K562 (cell line): ENCODE results near the gene MRO. TPM values are rescaled to one million over a fixed set of nuclear protein-coding genes. Genes with fewer than 3 reads are reported as not detected.

Experiments used
- L3MBTL2 ChIP-seq: fragments of 450-650 bp; IDR thresholded peaks from 2 replicates; pipeline ENCODE4 v1.6.1; 2016; ENCODE audit warnings: mild to moderate bottlenecking, moderate library complexity
- polyA plus RNA-seq, 8 experiments: library from polyadenylated mRNA; depleted of rRNA in 4 of 8; stranded (reverse) in 5 of 8; unstranded in 3 of 8; fragments of >200 nt; fragmentation: Nextera tagmentation in 2 of 8; fragmentation: Illumina TruSeq in 1 of 8; extraction: Ambion mirVana in 2 of 8; extraction: Trizol in 1 of 8; gene quantifications; 2 replicates each; pipeline versions ENCODE4 v1.2.1 to v1.2.3, GENCODE V29; 2011 to 2014; ENCODE audit warnings: inconsistent platforms in 1 of 8, missing spikeins in 1 of 8
- total RNA-seq, 7 experiments: library from RNA; depleted of rRNA in 6 of 7; stranded (reverse); fragments of >200 nt in 6 of 7; fragmentation: Illumina TruSeq in 2 of 7; extraction: Trizol in 2 of 7; gene quantifications; 2 replicates each; pipeline versions ENCODE4 v1.2.1 to v1.2.3, GENCODE V29; 2011 to 2021; ENCODE audit warnings: low replicate concordance in 1 of 7
- TF ChIP-seq, protein P1 (sequence below): fragments of 450-650 bp; IDR thresholded peaks from 2 replicates; pipeline ENCODE4 v1.6.1; 2016; ENCODE audit warnings: mild to moderate bottlenecking, moderate library complexity
- TF ChIP-seq, protein P2 (sequence below): sonication (generic); formaldehyde crosslinking; IDR thresholded peaks from 2 replicates; pipeline ENCODE4 v1.8.0; 2022; ENCODE audit warnings: mild to moderate bottlenecking, missing genetic modification reagents, borderline replicate concordance

Gene MRO
- total and polyA plus RNA-seq, 9 of the 15 experiments (the other 6 are each of a cell fraction or from before 2014, with no cell fraction given), result 0.06 TPM; not detected in 8

DNA sequence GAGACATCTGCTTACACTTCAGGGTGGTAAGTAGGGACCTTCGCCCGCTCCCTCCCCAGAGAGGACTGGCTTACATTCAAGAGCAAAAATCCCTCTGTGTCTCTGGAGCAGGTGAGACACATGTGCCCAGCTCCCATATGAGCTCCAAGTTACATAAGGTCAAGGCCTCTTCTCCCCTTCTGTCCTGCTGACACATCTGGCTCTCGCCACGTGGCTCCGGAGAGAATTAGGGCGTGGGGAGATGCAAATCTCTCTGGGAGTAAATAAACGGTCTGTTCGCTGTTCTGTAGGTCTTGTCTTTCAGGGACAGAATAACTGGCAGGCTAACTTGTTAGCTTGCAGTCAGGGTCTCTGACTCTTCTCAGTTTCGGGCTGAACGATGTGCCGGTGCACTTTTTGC lies 16.2 kb downstream of the MRO start (continued):
- TF ChIP-seq, protein P1, sequence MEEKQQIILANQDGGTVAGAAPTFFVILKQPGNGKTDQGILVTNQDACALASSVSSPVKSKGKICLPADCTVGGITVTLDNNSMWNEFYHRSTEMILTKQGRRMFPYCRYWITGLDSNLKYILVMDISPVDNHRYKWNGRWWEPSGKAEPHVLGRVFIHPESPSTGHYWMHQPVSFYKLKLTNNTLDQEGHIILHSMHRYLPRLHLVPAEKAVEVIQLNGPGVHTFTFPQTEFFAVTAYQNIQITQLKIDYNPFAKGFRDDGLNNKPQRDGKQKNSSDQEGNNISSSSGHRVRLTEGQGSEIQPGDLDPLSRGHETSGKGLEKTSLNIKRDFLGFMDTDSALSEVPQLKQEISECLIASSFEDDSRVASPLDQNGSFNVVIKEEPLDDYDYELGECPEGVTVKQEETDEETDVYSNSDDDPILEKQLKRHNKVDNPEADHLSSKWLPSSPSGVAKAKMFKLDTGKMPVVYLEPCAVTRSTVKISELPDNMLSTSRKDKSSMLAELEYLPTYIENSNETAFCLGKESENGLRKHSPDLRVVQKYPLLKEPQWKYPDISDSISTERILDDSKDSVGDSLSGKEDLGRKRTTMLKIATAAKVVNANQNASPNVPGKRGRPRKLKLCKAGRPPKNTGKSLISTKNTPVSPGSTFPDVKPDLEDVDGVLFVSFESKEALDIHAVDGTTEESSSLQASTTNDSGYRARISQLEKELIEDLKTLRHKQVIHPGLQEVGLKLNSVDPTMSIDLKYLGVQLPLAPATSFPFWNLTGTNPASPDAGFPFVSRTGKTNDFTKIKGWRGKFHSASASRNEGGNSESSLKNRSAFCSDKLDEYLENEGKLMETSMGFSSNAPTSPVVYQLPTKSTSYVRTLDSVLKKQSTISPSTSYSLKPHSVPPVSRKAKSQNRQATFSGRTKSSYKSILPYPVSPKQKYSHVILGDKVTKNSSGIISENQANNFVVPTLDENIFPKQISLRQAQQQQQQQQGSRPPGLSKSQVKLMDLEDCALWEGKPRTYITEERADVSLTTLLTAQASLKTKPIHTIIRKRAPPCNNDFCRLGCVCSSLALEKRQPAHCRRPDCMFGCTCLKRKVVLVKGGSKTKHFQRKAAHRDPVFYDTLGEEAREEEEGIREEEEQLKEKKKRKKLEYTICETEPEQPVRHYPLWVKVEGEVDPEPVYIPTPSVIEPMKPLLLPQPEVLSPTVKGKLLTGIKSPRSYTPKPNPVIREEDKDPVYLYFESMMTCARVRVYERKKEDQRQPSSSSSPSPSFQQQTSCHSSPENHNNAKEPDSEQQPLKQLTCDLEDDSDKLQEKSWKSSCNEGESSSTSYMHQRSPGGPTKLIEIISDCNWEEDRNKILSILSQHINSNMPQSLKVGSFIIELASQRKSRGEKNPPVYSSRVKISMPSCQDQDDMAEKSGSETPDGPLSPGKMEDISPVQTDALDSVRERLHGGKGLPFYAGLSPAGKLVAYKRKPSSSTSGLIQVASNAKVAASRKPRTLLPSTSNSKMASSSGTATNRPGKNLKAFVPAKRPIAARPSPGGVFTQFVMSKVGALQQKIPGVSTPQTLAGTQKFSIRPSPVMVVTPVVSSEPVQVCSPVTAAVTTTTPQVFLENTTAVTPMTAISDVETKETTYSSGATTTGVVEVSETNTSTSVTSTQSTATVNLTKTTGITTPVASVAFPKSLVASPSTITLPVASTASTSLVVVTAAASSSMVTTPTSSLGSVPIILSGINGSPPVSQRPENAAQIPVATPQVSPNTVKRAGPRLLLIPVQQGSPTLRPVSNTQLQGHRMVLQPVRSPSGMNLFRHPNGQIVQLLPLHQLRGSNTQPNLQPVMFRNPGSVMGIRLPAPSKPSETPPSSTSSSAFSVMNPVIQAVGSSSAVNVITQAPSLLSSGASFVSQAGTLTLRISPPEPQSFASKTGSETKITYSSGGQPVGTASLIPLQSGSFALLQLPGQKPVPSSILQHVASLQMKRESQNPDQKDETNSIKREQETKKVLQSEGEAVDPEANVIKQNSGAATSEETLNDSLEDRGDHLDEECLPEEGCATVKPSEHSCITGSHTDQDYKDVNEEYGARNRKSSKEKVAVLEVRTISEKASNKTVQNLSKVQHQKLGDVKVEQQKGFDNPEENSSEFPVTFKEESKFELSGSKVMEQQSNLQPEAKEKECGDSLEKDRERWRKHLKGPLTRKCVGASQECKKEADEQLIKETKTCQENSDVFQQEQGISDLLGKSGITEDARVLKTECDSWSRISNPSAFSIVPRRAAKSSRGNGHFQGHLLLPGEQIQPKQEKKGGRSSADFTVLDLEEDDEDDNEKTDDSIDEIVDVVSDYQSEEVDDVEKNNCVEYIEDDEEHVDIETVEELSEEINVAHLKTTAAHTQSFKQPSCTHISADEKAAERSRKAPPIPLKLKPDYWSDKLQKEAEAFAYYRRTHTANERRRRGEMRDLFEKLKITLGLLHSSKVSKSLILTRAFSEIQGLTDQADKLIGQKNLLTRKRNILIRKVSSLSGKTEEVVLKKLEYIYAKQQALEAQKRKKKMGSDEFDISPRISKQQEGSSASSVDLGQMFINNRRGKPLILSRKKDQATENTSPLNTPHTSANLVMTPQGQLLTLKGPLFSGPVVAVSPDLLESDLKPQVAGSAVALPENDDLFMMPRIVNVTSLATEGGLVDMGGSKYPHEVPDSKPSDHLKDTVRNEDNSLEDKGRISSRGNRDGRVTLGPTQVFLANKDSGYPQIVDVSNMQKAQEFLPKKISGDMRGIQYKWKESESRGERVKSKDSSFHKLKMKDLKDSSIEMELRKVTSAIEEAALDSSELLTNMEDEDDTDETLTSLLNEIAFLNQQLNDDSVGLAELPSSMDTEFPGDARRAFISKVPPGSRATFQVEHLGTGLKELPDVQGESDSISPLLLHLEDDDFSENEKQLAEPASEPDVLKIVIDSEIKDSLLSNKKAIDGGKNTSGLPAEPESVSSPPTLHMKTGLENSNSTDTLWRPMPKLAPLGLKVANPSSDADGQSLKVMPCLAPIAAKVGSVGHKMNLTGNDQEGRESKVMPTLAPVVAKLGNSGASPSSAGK, result peak; percentile 65; the same call in 1 of the 2 replicates
- peak; percentile 75 for TF ChIP-seq L3MBTL2
- TF ChIP-seq, protein P2, sequence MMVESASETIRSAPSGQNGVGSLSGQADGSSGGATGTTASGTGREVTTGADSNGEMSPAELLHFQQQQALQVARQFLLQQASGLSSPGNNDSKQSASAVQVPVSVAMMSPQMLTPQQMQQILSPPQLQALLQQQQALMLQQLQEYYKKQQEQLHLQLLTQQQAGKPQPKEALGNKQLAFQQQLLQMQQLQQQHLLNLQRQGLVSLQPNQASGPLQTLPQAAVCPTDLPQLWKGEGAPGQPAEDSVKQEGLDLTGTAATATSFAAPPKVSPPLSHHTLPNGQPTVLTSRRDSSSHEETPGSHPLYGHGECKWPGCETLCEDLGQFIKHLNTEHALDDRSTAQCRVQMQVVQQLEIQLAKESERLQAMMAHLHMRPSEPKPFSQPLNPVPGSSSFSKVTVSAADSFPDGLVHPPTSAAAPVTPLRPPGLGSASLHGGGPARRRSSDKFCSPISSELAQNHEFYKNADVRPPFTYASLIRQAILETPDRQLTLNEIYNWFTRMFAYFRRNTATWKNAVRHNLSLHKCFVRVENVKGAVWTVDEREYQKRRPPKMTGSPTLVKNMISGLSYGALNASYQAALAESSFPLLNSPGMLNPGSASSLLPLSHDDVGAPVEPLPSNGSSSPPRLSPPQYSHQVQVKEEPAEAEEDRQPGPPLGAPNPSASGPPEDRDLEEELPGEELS (CRISPR knock-in tag), result no peak
